Astrocyte (in vitro differentiated cells and primary cell): ENCODE results near the gene GLB1L3. TPM values are rescaled to one million over a fixed set of nuclear protein-coding genes. Genes with fewer than 3 reads are reported as not detected.

Experiments
- DNase-seq: peaks from one replicate; pipeline ENCODE4 v3.0.0-alpha.2; 2010; ENCODE audit warnings: low read depth
- FAIRE-seq: peaks from 2 replicates; lab custom pipeline; 2011; peaks lifted over from hg19 to GRCh38; lab: Jason Lieb, UNC
- H2AFZ ChIP-seq: 2 replicates; pipeline ENCODE4 v1.6.0; 2012; ENCODE audit warnings: low read depth, low read length, inconsistent platforms
- H3K27ac ChIP-seq: 2 replicates; pipeline ENCODE4 v1.5.1; 2011; ENCODE audit warnings: low read depth, low read length, inconsistent platforms
- H3K27me3 ChIP-seq: 2 replicates; pipeline ENCODE4 v1.6.0; 2011; ENCODE audit warnings: low read length, inconsistent platforms; ENCODE audit not compliant: insufficient read depth
- H3K36me3 ChIP-seq: 2 replicates; pipeline ENCODE4 v1.5.1; 2011; ENCODE audit warnings: low read length, inconsistent platforms; ENCODE audit not compliant: insufficient read depth
- H3K4me1 ChIP-seq: 2 replicates; pipeline ENCODE4 v1.5.1; 2011; ENCODE audit warnings: low read length, inconsistent platforms; ENCODE audit not compliant: insufficient read depth
- H3K4me2 ChIP-seq: 2 replicates; pipeline ENCODE4 v1.6.0; 2012; ENCODE audit warnings: low read length, inconsistent platforms
- H3K4me3 ChIP-seq: 2 replicates; pipeline ENCODE4 v1.5.1; 2011; ENCODE audit warnings: low read depth, mild to moderate bottlenecking, low read length, inconsistent platforms; ENCODE audit not compliant: insufficient read depth
- H3K79me2 ChIP-seq: 2 replicates; pipeline ENCODE4 v1.6.0; 2012; ENCODE audit warnings: mild to moderate bottlenecking, low read length, inconsistent platforms; ENCODE audit not compliant: insufficient read depth
- H3K9ac ChIP-seq: 2 replicates; pipeline ENCODE4 v1.6.0; 2012; ENCODE audit warnings: mild to moderate bottlenecking, low read length, inconsistent platforms
- H3K9me3 ChIP-seq: 2 replicates; pipeline ENCODE4 v1.5.1; 2012; ENCODE audit warnings: low read depth, mild to moderate bottlenecking, low read length, inconsistent platforms; ENCODE audit not compliant: insufficient read depth
- H4K20me1 ChIP-seq: 2 replicates; pipeline ENCODE4 v1.6.0; 2012; ENCODE audit warnings: low read length, inconsistent platforms; ENCODE audit not compliant: insufficient read depth
- H3K27ac Mint-ChIP-seq: one replicate; pipeline ENCODE4 v1.8.0; 2021; ENCODE audit warnings: mild to moderate bottlenecking, mixed read lengths; ENCODE audit not compliant: unreplicated experiment
- H3K27me3 Mint-ChIP-seq: one replicate; pipeline ENCODE4 v1.8.0; 2021; ENCODE audit warnings: low read depth, mixed read lengths; ENCODE audit not compliant: unreplicated experiment
- H3K36me3 Mint-ChIP-seq: one replicate; pipeline ENCODE4 v1.8.0; 2021; ENCODE audit warnings: low read depth, mixed read lengths; ENCODE audit not compliant: unreplicated experiment
- H3K4me1 Mint-ChIP-seq: one replicate; pipeline ENCODE4 v1.8.0; 2021; ENCODE audit warnings: low read depth, mixed read lengths; ENCODE audit not compliant: unreplicated experiment
- H3K4me3 Mint-ChIP-seq: one replicate; pipeline ENCODE4 v1.8.0; 2021; ENCODE audit warnings: mild to moderate bottlenecking, moderate library complexity, mixed read lengths; ENCODE audit not compliant: unreplicated experiment
- H3K9me3 Mint-ChIP-seq: one replicate; pipeline ENCODE4 v1.8.0; 2021; ENCODE audit warnings: mild to moderate bottlenecking, mixed read lengths; ENCODE audit not compliant: unreplicated experiment
- CTCF ChIP-seq: IDR thresholded peaks from 2 replicates; pipeline ENCODE4 v1.5.1; 2011; ENCODE audit warnings: low read depth, mild to moderate bottlenecking, inconsistent platforms, low read length, moderate library complexity; ENCODE audit not compliant: insufficient read depth
- EZH2 ChIP-seq: IDR thresholded peaks from 2 replicates; pipeline ENCODE4 v1.6.1; 2012; ENCODE audit warnings: mild to moderate bottlenecking, low read length, inconsistent platforms; ENCODE audit not compliant: insufficient read depth
- total RNA-seq: library from RNA; stranded (reverse); gene quantifications from 2 replicates; pipeline ENCODE4 v1.2.1, GENCODE V29; 2021

Gene GLB1L3
- total RNA-seq, 1 donor from 2014 or later = 0.20 TPM

DNA sequence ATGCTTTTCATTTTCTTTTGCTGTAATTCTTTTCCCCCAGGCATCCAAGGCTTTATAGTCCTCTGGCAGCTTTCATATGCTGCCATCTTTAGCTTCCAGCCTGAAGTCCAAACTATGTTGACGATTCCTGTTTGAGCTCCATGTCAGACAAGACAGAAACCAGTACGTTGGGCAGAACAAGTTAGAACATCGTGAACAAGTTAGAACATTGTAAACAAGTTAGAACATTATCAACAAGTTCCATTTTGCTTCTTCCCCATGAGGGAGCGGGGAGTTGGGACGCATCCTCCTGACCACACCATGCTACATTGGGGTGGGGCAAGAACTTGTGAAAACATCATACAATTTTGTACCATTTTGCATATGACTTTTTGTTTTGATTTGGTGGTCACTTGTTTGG, 79.5 kb downstream of the GLB1L3 start:
- Histone ChIP-seq H3K36me3 (no peaks in the 10 kb centered on the region), H3K27me3 (no peaks in the 10 kb centered on the region), H3K9me3 (no peaks in the 10 kb centered on the region), H3K27ac (no peak overlapping the region), H2AFZ (no peak overlapping the region), H3K9ac (no peak overlapping the region), H3K79me2 (no peaks in the 10 kb centered on the region), H3K4me3 (no peak overlapping the region), H4K20me1 (no peaks in the 10 kb centered on the region), H3K4me2 (no peak overlapping the region), H3K4me1 (no peaks in the 10 kb centered on the region)
- Mint-ChIP-seq H3K36me3 (no peaks in the 10 kb centered on the region), H3K27me3 (peaks cover 26% of the 10 kb centered on the region), H3K4me3 (no peak overlapping the region), H3K27ac (no peak overlapping the region), H3K4me1 (no peaks in the 10 kb centered on the region), H3K9me3 (no peaks in the 10 kb centered on the region)
- TF ChIP-seq CTCF = no peak
- no peak for TF ChIP-seq EZH2
- no peak for DNase-seq
- no peak for FAIRE-seq

GRCh38 chr11:134356656-134357544, 80.7 kb downstream of the GLB1L3 start:
- Mint-ChIP-seq H3K4me1 (no peaks in the 10 kb centered on the region), H3K27me3 (peaks cover 32% of the 10 kb centered on the region), H3K27ac (no peak overlapping the region), H3K4me3 (no peak overlapping the region), H3K9me3 (no peaks in the 10 kb centered on the region), H3K36me3 (no peaks in the 10 kb centered on the region)
- H3K4me3 ChIP-seq = no peak overlapping the region
- H3K4me1 ChIP-seq = no peaks in the 10 kb centered on the region
- H3K79me2 ChIP-seq = no peaks in the 10 kb centered on the region
- no peaks in the 10 kb centered on the region for H3K27me3 ChIP-seq
- DNase-seq (no peak), FAIRE-seq (no peak)
- TF ChIP-seq EZH2 = no peak
- no peak for TF ChIP-seq CTCF
- H3K9ac ChIP-seq = no peak overlapping the region
- H3K4me2 ChIP-seq = no peak overlapping the region
- no peaks in the 10 kb centered on the region for H4K20me1 ChIP-seq
- H3K36me3 ChIP-seq = no peaks in the 10 kb centered on the region
- H2AFZ ChIP-seq = no peak overlapping the region
- H3K27ac ChIP-seq = no peak overlapping the region
- H3K9me3 ChIP-seq = no peaks in the 10 kb centered on the region

- Mint-ChIP-seq H3K27me3 (peaks cover 35% of the 10 kb centered on the region), H3K27ac (no peak overlapping the region), H3K36me3 (no peaks in the 10 kb centered on the region), H3K9me3 (no peaks in the 10 kb centered on the region), H3K4me3 (no peak overlapping the region), H3K4me1 (no peaks in the 10 kb centered on the region)
- Histone ChIP-seq H3K79me2 (no peaks in the 10 kb centered on the region), H3K4me2 (no peak overlapping the region), H3K27ac (no peak overlapping the region), H3K4me3 (no peak overlapping the region), H3K36me3 (no peaks in the 10 kb centered on the region), H3K27me3 (no peaks in the 10 kb centered on the region), H3K9me3 (no peaks in the 10 kb centered on the region), H4K20me1 (no peaks in the 10 kb centered on the region), H3K9ac (no peak overlapping the region), H3K4me1 (no peaks in the 10 kb centered on the region), H2AFZ (no peak overlapping the region)
- TF ChIP-seq CTCF (no peak), EZH2 (no peak)
- FAIRE-seq (no peak), DNase-seq (no peak)
Observed at GRCh38 chr11:134357545-134357839, 81.3 kb downstream of the GLB1L3 start.
